Measurements from ENCODE around the gene FCGR2B.
"Not testable (repeated sequence)": the region's sequence is repeated elsewhere in the genome, so short reads cannot be mapped to it uniquely, and the experiment has no call there.

Gene FCGR2B

DNA sequence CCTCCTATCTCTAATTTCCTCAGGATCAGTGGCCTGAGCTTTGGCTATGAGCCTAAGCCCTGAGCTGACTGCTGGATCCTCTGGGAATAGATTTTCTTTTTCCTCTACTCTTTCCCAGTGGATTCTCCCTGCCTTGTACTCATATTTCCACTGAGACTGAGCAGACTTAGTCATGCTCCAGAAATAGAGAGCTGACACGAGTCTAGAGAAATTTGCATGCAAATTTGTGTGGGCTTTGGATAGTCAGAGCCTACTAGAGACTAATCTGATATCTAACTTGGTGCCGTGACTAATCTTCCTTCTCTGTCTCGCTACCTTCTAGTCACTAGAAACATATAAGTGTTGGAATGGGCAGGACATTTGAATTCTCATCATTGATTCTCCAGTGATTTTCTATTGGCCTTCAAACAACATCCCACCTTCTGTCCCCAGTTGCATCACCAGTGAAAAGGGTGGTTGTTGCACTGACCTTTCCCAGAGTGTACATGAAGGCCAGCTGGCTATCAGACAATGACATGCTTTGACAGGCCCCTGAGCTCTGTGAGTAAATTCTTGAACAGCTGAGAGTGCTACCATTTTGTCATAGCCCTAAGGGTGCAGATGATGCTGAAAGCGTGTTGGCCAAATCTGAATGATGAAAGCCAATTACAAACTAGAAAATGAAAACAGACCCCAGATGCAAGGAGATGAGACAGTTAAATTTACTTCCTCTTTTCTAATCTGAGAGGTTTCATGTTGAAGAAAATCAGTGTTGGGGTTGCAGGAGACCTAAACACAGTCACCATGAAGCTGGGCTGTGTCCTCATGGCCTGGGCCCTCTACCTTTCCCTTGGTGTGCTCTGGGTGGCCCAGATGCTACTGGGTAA lies 43.8 kb downstream of the FCGR2B start, which contains the start of gene FCRLA:
Gene FCRLA, plus strand, starts transcription at position 748 of the 866 bp plus-strand sequence. Its CDS starts 36 bp downstream, at position 784.
- DNase-seq: no peak

DNA sequence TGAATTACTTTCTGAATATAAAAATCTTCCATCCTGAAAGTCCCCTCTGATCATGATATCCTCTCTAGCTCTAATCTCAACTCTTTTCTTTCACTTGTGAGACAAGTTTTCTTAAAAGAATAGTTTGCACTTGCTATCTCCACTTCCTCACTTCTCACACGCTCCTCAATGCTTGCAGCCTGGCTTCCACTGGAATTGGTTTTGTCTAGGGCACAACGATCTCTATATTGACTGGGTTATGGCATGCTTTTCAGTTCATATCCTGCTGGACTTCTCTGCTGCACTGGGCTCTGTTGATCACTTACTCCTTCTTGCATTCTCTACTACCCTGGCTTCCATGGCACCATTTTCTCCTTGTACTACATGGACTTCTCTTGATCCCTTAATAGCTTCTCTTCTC lies 44.6 kb downstream of the FCGR2B start:
- no peak for DNase-seq

DNA sequence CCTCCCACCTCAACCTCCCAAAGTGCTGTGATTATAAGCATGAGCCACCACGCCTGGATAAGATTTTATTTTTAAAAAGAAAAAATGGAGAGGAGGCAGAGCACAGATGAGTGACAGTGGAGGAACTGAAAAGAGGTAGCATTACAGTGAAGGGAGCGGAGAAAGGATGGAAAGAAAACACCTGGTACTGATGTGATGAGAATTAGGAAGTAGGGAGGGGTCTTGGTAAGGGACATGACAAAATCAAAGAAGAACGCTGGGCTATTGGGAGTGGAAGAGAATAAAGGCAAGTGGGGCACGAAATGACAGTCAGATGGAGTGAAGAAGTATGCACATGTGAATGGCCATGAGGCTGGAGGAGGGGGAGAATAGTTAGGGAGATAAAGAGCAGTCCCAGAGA lies 46.4 kb downstream of the FCGR2B start:
- DNase-seq: no peak

DNA sequence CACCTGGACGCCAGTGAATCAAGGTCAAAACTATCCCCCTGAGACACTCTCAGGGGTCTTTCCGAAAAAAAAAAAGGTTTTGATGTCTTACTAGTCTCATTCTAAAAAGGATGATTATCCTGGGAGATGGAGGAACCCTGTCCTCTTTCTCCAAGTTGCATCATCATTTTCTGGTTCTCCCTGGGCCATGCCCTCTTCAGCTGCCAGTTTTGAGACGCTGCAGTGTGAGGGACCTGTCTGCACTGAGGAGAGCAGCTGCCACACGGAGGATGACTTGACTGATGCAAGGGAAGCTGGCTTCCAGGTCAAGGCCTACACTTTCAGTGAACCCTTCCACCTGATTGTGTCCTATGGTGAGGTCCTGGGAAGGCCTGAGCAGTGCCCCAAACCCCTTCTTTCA lies 47.6 kb downstream of the FCGR2B start:
- no peak for DNase-seq

DNA sequence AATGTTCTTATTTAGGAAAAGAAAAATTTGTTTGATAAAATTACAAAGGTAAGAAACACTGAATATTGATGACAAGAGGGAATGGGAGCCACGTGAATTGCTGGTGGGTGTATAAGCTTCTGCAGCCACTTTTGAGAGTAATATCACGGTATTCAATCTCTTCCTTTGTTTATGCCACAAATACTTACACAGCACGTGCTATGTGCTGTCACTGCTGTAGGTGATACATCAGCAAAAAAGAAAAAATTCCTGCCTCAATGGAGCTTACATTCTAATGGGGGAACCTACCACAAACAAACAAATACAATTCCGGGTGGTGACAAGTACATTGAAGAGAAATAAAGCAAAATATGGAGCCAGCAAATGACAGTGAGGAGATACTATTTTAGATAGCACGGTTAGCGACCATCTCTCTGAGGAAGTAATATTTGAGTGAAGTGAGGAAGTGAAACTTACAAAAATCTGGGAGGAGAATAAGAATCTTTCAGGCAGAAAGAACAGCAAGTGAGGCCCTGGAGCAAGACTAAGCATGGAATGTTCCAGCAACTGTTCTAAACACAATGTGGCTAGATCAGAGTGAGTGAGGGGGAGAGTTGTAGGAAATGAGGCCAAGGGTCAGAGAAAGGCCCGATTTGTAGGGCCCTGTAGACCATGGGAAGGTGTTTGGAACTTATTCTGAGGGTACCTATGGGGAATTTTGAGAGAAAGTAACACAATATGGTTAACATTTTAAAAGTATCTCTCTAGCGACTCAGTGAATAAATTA lies 55.8 kb downstream of the FCGR2B start:
- DNase-seq: no peak

DNA sequence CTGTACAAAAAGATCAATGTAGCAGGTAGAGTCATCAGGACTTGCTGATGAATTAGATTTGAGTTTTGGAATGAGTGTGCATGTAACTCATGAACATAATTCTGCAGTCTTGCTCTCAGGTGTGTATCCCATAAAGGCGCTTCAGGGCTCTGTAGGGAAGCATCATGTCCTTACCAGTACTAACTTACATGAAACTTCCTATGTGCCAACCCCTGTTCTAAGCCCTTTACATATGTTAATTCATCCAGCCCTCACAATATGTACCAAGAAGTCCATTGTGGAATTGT lies 56.3 kb downstream of the FCGR2B start:
- no peak for DNase-seq

DNA sequence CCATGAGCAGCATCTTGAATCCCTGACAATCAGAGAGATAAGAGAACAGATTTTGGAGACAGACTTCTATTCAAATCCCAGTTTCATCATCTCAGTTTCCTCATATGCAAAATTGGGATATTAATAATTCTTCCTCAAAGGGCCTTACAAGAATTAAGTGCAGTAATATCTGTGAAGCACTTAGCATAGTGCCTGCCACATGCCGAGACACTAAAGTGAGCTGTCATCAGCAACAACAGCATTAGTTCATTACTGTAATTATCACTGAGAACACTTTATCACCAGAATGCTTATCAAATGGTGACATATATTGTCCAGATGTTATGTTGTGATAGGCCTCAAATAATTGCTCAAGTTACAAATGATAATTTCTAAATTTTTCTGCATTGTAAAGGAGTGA lies 57.5 kb downstream of the FCGR2B start:
- DNase-seq: no peak

DNA sequence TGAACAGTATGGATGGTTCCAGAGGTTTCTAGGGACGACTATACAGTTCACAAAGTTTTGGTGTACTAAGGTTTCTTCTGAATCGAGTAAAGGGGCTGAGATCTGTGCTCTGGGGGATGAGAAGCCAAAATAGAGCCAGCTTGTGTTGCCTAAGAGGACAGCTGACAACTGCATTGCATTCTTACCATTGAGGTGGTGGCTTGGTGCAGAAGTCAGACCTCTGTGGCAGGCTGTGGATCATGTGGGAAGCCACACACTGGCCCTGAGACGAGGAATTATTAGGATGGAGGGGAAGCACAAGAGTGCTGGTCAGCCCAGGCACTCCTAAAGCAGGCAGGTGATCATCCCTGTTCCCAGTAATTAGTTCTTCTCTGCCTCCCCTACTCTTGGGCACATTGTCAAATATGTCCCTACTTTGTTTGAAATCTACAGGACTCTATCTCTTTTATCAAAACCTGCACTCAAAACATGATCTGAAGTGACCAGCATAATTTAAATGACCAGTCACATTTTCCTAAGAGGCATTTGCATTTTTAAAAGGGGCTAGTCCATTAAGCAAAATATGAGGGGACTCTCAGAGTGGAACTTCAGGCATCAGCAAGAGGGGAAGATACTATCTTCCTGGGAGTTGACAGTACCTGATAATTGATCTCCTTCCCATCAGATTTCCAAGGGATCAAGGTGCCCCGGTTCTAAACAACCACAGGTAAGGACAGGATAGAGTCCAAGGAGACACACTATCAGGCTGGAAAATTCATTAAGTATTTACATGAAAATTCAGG lies 58.2 kb downstream of the FCGR2B start, which contains the start of gene FCRLB:
Gene FCRLB, plus strand, starts transcription at position 589 of the 782 bp plus-strand sequence. CDS start 1,129 bp downstream, outside the sequence.
- no peak for DNase-seq

DNA sequence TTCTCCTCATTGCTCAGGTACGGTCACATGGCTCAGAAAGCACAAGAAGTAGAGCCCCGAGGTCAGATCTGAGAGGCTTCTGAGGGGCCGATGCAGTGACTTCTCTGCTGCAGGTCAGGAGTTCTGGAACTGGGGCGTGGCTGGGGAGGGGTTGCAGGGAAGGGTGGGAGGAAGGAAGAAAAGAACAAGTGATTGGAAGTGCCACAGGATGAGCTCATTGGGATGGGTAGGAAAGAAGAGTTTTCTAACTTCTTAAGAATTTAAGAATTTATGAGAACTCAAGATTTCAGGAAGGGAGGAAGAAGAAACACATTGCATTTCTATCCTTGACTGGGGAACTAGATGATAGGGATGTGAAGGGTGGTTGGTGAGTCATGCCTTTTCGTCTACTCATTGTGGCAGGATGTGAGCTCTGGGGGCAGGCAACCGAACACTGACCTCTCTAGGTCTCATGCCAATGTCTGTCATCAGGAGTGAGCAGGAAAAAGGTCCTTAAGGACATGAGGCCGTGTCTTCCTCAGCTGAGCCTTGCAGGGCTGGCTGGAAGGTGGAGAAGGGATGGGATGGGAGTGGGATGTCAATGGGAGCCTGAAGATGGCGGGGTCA lies 58.9 kb downstream of the FCGR2B start:
- DNase-seq: no peak

DNA sequence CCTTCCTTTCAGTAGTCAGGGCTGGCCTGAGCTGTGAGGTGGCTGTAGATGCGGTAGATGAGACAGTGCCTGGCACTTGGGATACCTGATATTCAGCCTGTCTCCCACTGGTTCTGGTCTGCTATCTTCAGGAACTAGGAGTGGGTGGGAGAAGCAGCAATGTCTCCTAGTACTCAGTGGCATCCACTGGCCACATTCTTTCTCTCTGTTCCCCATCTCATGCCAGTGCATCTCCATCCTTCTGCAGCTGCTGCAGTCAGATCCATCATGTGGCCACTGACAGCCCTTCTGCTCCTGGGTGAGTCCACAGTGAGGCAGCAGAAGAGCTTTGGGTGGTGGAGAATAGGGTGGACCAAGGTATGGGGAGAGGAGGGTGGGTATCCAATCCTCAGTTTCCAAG lies 59.5 kb downstream of the FCGR2B start:
- DNase-seq: no peak

DNA sequence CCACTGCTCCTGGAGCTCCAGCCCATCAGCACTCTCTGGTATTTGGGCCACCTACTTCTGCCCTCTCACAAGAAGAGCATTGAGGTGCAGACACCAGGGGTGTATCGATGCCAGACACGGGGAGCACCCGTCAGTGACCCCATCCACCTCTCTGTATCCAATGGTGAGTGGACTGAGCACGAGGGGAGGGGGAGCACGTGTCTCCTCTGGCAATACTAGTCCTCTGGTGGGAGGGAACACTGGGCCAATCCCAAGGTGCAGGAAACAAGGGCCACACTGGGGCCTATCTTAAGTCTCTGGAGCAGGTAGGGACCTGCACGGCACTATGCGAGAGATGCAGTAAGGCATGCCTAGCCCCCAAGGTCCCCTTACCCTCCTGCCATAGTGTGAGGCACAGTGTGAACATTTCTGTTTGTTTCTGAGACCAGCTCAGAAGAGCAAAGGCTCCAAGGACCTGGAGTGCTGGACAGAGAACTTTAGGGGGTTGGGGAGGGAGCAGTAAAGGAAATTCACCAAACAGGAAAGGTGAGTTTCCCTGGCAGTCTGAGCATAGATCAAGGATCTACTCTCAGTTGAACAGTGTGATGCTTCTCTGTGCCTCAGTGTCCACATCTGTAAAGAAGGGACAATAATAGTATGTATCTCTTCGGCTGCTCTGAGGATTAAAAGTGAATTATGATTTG lies 60.7 kb downstream of the FCGR2B start:
- DNase-seq: no peak

DNA sequence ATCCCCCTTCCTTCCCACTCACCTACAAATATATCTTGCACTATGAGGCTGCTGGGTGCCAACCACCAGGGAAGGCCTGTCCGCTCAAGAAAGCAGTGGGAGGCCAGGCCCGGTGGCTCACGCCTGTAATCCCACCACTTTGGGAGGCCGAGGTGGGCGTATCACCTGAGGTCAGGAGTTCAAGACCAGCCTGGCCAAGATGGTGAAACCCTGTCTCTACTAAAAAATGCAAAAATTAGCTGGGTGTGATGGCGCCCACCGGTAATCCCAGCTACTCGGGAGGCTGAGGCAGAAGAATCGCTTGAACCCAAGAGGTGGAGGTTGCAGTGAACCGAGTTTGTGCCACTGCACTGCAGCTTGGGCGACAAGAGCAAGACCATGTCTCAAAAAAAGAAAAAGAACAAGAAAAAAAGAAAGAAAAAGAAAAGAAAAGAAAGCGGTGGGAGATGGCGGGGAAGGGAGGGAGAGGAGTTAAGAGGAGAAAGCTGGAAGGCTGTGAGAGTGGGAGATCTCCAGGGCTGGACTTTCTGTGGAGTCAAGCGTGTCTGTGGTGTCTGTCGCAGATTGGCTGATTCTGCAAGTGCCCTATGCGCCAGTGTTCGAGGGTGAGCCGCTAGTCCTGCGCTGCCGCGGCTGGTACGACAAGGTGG lies 62.4 kb downstream of the FCGR2B start:
- DNase-seq: not testable (repeated sequence)

DNA sequence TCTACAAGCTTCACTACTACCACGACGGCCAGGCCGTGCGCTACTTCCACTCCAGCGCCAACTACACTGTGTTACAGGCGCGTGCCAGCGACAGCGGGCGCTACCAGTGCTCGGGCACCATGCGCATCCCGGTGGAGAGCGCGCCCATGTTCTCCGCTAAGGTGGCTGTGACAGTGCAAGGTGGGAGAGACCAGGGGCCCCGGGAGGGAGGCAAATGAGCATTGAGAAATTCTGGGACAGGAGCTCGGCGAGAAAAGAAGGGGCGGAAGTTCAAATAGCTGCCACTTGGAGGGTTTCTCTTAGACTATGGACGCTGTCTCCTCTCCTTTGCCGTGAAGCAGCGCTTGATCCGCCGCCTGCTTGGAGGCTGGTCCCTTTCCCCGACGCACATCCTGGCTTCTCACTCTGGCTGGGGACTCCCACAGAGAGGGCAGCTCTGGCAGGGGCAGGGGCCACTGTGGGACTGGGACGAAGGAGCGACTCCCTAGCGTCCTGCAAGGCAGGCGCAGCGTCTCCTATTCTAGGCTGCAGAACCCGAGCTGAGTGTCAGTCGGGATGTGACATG lies 63.0 kb downstream of the FCGR2B start:
- DNase-seq: no peak

DNA sequence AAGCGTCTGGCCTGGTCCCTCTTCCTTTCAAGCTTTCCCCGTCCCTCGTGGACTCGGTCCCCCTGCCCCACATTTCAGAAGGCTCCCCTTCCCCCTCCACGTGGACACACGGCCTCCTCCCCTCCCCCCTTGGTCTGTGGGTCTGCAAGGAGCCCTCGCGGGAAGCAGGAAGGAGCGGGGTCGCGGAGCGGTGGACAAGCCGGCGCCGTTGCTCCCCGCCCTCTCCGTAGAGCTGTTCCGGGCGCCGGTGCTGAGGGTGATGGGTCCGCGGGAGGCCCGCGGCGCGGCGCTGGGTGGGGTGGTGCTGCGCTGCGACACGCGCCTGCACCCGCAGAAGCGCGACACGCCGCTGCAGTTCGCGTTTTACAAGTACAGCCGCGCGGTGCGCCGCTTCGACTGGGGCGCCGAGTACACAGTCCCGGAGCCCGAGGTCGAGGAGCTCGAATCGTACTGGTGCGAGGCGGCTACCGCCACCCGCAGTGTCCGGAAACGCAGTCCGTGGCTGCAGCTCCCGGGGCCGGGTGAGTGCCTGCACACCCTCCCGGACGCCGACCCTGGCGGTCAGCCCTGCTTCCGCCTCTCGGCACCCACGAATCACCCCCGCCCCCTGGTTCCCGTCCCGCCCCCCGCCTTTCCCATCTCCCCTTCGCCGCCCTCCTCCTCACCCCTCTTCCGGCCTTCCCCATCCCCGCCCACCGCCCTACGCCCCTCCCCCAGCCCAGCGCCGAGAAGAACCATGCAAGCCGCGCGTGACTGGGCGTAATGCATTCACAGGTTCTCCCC lies 63.7 kb downstream of the FCGR2B start:
- no peak for DNase-seq

DNA sequence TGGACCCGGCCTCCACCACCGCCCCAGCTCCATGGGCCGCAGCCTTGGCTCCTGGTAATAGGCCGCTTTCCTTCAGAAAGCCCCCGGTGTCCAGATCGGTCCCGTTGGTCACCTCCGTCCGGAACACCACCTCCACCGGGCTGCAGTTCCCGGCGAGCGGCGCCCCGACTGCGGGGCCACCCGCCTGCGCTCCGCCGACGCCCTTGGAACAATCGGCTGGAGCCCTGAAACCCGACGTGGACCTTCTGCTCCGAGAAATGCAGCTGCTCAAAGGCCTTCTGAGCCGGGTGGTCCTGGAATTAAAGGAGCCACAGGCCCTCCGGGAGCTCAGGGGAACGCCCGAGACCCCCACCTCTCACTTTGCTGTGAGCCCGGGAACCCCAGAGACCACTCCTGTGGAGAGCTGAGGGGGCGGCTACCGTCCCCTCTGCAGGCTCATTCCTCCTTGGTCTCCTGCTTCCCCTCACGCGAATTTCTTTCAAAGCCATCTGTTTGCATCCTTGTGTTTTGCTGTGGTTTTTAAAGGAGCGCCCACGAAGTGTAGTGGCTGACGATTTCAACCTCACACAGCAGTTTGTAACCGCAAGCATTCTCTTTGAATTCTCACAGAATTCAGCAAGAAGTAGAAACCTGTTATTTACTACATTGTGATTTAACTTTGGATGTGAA lies 64.4 kb downstream of the FCGR2B start:
- DNase-seq: no peak
